NCI-H1092 (cell line): ENCODE measurements around the gene WDFY1.

ENCODE experiments used
- DNase-seq: peaks from one replicate; lab custom pipeline; 2025; lab: John Stamatoyannopoulos, UW

WDFY1 gene, protein sequence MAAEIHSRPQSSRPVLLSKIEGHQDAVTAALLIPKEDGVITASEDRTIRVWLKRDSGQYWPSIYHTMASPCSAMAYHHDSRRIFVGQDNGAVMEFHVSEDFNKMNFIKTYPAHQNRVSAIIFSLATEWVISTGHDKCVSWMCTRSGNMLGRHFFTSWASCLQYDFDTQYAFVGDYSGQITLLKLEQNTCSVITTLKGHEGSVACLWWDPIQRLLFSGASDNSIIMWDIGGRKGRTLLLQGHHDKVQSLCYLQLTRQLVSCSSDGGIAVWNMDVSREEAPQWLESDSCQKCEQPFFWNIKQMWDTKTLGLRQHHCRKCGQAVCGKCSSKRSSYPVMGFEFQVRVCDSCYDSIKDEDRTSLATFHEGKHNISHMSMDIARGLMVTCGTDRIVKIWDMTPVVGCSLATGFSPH

DNA sequence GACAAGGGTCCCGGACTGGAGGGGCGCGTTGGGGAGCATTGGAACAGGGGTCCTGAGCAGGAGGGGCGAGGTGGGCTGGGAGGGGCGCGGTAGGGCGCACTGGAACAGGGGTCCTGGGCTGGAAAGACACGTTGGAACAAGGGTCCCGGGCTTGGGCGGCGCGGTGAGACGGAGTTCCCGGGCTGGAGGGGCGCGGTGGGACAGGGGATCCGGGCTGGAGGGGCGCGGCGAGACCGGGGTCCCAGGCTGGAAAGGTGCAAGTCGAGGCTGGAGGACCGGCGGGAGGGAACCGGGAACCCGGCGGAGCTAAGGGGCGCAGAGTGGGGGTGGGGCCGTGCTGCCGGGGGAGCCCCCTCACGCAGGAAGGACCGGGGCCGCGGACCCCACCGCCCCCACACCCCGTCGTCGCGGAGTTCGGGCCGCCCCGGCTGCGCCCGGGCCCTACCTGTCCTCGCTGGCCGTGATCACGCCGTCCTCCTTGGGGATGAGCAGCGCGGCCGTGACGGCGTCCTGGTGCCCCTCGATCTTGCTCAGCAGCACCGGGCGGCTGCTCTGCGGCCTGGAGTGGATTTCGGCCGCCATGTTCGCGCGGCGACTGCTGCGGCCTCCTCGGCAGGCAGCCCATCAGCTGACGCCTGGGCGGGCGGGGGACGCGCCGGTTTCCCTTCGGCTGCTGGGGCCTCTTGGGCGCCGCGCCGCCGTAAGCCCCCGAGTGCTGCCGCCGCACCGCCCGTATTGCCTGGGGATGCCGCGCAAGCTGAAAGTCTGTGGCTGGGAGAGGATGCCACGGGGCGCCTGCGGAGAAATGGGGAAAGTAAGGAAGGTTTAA lies at the start of gene WDFY1:
Gene WDFY1, minus strand, starts transcription at position 633 of the 829 bp plus-strand sequence. Its CDS starts 51 bp downstream, at position 582.
- peak; percentile 51 for DNase-seq

DNA sequence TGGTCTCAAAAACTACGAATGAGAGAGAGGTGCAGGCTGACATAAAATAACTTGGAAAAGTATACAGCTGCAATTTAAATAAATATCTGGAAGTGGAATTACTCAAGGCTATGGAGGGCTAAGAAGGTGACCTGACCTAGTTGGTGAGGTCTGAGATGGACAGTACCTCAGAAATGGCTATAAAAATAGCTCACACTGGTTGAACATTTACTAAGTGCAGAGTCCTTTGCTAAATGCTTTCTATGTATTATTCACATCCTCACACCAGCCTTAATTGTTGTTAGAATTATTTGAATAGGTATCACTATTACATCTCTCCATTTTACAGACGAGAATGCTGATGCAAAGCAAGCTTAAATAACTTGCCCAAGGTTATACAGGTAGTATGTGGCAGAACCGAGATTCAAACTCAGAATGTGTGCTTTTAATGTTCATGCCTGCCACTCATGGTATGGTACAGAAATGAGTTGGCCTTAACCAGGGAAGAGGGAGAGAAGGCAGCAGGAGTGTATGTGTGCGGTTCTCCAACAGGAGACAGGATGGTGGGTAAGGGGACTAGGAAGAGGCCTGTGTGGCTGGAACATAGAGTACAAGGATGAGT lies 49.5 kb upstream of the WDFY1 start:
- no peak for DNase-seq

DNA sequence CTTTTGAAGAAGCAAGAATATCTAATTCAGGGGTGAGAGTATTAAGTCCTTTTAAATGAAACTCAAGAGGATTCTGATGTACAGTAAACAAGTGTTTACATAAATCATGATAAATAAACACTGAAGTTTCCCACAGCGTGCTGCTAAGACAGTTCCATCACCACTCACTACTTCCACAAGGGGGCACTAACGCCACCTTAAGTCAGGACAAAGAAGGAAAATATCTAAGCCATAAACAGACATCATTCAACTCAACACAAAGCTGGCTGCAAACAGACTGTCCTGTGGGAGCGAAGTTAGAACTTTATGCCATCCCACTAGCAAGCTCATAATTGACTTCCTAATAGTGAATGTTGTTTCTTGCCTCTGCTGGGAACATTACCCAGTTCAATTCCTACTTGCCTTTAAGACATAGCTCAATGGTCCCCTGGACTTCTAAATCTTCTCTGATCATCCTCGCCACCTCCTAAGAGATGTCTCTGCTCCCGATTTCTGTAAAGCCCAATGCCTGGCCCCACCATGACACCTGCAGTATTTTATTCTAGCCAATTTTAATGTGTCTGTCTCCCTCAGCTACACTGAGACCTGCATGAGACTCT lies 48.6 kb upstream of the WDFY1 start:
- DNase-seq: peak; percentile 25

DNA sequence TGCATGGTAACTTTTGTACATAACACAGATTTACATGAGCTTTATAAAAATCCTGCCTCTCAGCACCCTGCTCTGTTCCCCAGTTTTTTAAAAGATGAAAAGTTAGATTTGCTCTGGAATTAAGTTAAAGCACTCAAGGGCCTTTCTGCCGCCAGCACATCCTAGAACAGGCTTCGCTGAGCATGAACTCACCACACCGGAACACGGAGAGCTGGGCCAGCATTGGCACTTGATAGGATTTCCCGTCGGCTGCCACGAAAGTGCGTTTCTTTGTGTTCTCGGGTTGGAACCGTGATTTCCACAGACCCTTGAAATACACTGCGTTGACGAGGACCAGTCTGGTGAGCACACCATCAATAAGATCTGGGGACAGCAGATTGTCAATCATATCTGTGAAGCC lies 46.5 kb upstream of the WDFY1 start:
- no peak for DNase-seq

DNA sequence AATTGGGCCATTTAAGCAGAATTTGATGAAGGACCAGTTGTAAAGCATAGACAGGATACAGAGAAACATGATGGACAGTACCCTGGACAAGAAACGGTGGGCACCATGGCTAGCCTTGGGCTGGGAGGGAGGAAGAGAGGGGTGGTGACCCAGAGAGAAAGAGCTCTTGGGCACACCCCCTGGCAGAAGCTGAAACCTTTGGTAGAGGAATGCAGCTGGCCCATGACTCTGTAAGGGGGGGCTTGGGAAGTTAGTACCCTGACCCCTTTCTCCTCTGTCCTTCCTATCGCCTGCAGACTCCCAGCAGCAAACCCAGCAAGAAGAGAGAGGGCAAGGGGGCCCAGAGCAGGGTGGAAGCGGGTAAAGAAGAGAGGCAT lies 44.7 kb upstream of the WDFY1 start:
- no peak for DNase-seq

DNA sequence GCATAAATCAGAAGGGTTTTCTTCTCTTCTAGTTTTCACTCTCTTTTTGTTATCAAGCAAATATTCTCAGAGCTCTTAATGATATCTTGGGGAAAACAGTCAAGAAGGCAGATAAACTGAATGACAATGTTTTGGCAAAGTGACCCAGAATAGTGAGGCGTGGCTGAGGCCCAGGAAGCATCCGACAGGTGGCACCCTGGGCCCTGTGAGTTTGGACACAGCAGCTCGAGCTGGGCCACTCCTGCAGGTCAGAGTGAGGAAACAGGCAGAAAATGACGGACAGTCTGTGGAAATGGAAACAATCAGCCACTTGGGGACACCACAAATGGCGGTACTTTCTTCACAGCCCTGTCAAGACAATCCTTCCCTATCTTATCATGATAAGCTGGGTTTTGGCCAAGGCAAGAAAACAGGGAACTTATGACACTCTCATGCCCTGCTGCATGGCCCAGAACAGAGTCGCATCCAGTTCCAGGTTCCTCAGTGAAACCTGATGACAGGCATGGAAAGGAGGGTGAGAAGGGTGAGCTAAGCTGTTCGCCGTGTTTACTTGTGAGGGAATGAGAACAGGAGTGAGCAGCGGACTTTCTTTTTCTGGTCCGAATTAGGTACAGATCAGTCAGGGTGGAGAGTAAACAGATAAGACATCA lies 44.2 kb upstream of the WDFY1 start:
- no peak for DNase-seq

DNA sequence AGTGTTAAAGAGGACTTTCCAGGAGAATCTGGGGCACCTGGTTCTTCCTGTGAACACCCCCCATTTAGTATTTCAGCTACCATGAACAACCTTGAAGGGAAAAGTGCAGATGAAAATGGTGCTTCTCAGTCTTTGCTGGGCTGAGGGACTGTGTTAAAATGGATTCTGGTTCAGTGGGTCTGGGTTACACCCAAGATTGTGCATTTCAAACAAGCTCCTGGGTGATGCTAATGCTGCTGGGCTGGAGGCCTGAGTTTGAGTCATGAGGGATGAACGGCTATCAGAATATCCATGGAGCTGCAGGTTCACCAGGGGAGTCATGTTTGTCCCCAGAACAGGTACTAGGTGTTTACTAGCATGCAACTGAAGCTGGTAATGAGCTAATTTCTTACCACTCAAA lies 36.1 kb upstream of the WDFY1 start:
- DNase-seq: no peak

DNA sequence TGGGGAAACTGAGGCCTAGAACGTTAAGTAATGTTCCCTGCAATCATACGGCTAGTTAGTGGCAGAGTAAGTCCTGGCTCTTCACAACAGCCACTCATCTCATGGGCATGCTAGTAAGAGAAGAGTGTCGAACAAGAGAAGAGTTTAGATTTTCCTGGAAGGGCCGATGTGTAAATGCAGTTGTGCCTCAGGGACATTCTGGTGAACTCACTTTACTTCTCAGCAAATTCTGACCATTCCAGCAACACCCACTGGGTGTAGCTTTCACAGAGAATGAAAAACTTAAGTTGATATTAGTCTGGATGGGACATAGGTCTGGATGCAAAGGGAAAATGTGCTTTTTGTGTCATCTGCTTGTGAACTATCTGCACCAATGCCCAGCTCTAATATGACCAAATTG lies 35.7 kb upstream of the WDFY1 start:
- DNase-seq: no peak

DNA sequence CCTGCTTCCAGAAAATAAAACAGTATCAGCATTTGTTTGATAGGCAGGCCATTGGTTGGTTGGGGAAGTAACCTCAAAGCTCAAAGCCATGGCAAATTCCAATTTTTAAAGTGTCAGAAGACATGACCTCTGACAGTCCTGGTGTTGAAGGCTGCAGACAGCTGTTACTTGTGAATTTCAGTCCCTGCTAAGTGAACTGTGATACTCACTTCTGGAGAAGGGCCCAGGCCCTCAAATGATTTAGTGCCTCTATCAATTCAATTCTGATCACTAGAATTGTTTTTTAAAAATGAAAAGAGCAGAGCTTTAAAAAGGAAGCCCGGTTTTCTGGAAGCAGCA lies 35.2 kb upstream of the WDFY1 start:
- DNase-seq: no peak

DNA sequence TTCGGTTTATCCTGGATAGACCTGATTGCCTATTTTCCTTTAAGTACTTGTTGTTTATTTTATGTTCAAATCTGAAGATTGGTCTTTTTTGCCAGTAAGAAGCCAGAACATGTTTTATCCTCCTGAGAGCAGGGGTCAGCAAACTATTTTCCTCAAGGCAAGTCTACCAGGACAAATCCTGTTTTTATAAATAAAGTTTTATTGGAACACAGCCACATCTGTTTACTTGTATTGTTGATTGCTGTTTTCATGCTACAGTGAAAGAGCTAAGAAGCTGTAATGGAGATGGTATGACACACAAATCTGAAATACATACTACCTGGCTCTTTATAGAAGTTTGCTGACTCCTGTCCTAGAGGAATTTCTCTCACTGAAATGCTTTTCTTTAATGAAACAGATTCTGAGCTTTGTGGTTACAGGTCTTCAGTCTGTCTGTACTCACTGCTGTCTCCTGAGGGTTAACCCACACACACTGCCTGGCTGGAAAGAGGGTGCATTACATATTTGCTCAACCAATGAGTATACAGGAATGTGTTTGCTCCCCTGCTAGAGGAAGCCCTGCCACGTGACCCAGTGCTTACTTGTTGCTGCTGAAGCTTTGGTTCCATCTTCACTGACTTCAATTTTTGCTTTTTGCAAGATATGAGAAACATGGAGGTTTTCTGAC lies 34.7 kb upstream of the WDFY1 start:
- no peak for DNase-seq

DNA sequence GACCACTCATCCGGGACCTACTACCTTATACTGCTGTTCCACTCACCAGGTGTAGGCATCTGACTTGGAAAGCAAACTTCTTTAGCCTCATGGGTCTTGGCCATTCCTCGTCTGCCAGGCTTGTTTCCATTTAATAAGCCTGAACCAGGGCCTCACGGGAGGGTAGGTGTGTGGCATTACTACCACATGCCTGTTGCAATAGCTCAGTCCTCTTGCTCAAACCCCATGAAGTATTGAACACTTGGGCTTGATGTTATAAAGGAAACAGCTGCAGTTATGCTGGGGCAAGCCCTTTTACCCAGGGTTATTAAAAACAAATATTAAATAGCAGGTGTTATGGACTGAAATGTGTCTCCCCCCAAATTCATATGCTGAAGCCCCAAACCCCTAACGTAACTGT lies 33.3 kb upstream of the WDFY1 start:
- DNase-seq: no peak

DNA sequence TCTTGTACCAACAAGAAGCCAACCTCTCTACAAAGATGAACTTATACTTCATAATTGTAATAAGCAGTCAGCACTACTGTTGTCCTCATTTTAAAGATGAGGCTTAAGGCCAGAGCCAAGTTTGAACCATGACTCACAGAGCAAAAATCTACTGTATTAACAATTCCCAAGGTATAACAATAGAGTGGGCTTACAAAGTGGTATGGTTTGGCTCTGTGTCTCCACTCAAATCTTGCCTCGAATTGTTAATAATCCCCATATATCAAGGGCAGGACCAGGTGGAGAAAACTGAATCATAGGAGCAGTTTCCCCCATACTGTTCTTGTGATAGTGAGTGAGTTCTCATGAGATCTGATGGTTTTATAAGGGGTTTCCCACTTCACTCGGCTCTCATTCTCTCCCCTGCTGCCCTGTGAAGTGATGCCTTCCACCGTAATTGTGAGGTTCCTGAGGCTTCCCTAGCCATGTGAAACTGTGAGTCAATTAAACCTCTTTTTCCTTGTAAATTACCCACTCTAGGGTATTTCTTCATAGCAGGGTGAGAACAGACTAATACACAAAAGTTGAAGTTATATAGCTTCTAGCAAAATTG lies 31.6 kb upstream of the WDFY1 start:
- no peak for DNase-seq

DNA sequence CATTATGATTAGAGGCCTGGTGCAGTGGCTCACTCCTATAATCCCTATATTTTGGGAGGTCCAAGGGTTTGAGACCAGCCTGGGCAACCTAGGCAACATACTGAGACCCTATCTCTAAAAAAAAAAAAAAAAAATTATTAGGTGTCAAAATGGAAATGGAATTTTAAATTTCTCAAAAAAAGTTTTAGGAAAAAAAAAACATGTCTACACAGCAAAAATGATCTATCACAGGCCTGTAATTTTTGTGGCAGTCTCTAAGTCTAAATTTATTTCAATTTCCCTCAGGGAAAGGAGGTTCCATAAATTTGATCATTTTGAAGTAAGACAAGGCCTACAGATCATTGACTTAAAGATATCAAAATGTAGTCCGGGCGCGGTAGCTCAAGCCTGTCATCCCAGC lies 28.5 kb upstream of the WDFY1 start:
- no peak for DNase-seq

DNA sequence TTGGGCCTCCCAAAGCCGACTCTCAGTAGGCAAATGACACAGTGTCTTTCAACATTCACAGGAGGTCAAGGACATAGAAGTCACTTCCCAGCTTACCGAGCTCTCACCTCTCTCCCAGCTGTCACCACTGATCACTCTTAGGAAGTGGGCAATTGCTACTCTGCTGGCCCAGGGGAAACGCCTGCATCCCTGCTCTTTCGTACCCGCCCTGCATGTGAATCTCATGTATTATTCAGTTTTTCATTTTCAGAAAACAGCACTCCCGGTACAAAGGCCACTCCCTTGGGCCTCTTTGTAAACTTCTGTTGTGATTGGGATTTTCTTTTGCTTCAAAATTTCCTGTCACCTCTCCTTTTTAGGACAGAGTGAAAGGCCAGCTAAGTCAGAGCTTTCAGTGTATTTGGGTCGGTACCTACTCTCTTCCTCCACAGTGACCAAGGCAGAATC lies 27.5 kb upstream of the WDFY1 start:
- no peak for DNase-seq

DNA sequence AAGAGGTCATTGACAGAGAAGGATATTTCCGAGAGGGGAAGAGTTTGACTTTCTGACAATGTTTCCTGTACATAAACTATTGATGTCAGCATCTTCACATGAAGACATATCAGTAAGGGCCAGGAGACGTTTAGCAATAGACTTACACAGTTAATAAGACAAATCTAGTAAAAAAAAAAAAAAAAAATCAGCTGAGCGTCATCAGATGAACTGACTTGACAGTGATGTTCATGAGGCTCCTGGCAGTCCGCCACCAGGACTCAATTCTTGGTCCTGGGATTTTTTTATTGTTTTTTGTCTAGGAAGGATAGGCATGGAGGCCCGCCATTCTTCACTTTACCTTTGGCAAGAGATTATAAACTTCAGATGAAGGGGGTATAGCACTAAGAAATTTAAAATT lies 26.6 kb upstream of the WDFY1 start:
- no peak for DNase-seq

DNA sequence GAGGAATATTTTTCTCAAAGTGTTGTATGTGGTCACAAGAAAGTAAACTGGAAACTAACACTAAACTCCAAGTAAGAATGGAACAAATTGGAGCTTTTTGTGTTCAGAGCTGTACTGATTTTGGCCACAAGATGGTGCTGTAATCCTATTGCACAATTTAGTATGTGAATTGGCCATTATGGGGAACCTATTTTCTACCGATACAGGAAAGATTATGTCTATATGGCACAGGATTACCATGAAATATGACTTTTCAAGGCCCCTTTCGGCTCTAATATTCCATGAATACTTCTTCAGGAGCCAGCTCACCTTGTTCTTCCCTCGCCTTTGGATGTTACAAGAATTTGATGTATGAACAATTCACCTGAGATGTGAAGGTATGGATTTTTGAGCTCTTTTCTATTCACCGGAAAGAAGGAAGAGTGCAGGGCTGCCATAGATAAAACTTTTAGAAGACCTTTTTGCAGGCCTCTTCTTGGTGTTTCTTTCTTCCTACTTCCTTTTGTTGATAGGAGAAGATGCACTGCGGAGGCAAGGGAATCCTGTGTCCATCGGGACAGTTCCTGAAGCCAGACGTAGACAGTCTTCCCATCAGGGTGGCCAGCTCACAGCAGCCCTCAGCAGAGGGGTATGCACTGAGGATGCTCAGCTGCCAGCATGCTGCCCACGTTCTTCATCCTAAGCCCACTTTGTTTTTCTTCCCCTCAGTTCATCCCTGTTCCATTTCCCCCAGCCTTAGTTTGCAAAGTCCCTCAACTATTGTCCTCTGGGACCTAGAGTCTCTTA lies 25.4 kb upstream of the WDFY1 start:
- peak; percentile 17 for DNase-seq

DNA sequence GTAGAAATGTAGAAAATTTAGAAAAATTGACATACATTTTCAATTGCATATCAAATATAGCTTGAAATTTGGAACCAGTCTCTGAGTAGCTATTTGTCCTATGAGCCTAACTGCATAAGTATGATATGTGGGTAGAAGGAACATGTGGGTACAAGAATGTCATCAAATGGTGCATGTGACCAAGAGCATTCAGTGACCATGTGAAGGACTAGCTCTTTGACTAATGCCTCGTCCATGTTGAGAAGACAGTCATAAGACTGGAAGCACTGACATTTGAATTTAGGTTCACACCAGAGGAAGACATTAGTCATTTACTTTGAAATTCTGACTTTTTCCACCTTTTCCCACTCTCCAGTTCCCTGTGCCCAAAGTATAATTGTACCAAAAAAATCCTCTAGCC lies 24.7 kb upstream of the WDFY1 start:
- DNase-seq: no peak

DNA sequence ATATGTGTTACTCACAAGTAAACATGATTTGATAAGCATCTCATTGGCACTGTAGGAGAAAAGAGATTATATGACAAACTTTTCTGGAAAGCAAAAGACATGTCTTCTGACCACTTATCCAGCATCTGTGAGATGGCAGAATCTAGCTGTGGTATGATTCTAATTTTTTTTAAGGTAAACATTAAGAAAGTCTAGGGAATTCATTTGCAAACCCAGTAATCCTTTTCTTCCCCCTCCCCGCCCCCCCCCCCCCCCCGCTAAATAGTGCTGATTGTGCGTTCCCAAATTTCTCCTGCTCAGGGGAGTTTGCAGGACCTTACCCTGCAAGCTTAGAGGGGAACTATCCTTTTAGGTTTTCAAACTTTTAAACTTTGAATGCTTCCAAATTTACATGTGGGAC lies 24.2 kb upstream of the WDFY1 start:
- no peak for DNase-seq

DNA sequence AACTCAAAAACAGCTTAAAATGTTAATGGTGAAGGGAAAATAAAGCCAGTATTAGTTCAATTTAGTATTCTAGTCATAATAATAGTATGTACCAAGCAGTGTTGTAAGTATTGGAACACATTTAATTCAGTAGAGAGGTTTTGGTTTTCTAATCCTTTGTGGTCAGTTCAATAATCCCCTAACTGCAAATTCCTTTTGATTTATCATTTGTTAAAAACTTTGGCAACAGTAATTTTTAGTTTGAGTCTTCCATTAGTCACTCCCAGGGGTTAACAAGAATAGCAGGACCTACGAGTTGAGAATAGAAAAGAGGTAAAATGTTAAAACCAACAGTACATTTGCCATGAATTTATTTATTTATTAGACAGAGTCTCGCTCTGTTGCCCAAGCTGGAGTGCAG lies 22.8 kb upstream of the WDFY1 start:
- no peak for DNase-seq

DNA sequence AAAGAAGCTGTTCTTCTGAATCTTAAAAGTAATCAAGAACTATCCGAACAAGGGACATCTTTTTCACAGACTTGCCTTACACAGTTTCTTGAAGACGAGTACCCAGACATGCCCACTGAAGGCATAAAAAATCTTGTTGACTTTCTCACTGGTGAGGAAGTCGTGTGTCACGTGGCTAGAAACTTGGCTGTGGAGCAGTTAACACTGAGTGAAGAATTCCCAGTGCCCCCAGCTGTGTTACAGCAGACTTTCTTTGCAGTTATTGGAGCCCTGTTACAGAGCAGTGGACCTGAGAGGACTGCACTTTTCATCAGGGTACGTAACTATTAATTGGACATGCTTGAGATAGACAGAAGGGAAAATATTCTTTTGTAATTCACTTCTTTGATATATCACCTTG lies 14.6 kb upstream of the WDFY1 start:
- no peak for DNase-seq
